IPS-18c (cell line): Measurements from ENCODE around the gene ME1.
"Not testable (repeated sequence)": the region's sequence is repeated elsewhere in the genome, so short reads cannot be mapped to it uniquely, and the experiment has no call there.

Source experiments
- H3K4me3 ChIP-seq: 2 replicates; pipeline ENCODE4 v1.7.0; 2013; ENCODE audit warnings: low read depth, mild to moderate bottlenecking, low read length, moderate library complexity; ENCODE audit not compliant: insufficient read depth
- H3K9me3 ChIP-seq: one replicate; pipeline ENCODE4 v1.6.1; 2013; ENCODE audit warnings: mild to moderate bottlenecking, low read length, moderate library complexity; ENCODE audit not compliant: control insufficient read depth, insufficient read depth

The ME1 gene

DNA sequence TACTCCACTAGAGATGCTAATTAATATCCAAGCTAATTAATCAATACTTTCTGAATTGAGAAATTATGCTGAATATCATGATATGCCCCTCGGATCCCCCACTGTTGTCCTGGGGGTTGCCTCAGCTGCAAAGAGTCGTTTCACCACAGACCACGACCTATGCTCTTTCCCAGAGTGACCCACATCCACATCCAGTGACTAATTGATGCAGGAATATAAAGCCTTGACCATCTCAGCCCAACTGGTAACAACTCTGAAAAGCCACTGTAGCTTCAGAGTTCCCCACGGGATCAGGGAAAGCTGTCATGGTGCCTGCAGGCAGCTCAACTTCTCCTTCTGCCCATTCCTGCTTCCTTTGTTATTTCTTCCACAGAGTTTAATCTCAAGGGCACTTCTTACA, 120.8 kb downstream of the ME1 start:
- H3K4me3 ChIP-seq = no peak overlapping the region
- H3K9me3 ChIP-seq = no peaks in the 10 kb centered on the region

DNA sequence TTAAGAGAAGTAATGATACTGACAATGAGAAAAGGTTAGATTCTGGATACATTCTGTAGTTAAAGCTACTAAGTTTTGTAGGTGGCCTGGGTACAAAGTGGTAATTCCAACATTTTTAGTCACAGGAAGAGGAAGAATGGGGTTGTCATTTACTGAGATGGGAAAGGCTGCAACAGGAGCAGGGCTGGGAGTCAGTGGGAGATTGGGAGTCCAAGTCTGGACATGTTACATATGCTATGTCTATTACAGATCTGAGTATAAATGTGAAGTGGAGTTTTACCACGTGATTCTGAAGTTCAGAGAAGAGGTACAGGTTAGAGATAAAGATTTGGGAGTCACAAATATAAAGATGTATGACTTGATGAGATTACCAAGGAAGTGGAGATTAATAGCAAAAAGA, 121.5 kb downstream of the ME1 start:
- no peaks in the 10 kb centered on the region for H3K9me3 ChIP-seq
- H3K4me3 ChIP-seq = no peak overlapping the region

- Histone ChIP-seq H3K9me3 (no peaks in the 10 kb centered on the region), H3K4me3 (no peak overlapping the region)
These were observed 122.0 kb downstream of the ME1 start for GRCh38 chr6:83308833-83309232.

DNA sequence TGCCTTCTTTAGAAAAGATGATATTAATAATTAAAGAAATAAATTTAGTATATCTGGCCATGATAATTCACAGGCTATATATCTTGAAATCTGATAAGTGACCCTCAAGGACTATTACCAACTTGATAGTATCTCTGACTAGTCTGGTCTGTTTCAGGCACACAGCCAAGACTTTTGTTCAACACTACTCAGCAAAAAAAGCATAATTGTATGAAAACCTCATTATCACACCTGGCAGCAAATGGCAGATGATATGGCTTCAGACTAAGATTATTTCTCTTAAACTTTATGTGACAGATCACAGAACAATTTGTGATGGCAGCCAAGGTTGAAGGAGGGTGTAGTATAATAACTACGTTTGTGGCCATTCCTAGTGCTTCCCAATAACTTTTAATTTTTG, 123.0 kb downstream of the ME1 start:
- H3K9me3 ChIP-seq = no peaks in the 10 kb centered on the region
- H3K4me3 ChIP-seq = no peak overlapping the region

DNA sequence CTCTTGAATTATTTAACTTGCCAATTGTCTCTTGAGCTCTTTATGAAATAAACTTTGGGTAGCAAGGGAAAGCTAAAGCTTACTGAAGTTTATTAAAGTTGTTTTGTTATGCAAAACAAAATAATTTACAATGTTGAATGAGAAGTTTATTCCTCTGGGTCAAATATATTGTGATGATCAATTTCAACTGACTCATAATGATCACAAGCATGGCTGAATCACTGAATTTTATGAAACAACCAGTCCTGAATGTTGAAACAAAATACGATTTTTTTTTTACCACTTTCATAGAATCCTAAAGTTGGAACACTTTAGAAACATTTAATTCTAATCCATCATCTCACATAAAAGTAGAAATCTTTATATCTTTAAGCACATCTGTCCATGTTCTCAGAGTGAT, 127.4 kb downstream of the ME1 start:
- H3K4me3 ChIP-seq = no peak overlapping the region
- no peaks in the 10 kb centered on the region for H3K9me3 ChIP-seq

GRCh38 chr6:83294676-83295075, 136.2 kb downstream of the ME1 start:
- peaks cover 2% of the 10 kb centered on the region for H3K9me3 ChIP-seq
- H3K4me3 ChIP-seq = no peak overlapping the region

DNA sequence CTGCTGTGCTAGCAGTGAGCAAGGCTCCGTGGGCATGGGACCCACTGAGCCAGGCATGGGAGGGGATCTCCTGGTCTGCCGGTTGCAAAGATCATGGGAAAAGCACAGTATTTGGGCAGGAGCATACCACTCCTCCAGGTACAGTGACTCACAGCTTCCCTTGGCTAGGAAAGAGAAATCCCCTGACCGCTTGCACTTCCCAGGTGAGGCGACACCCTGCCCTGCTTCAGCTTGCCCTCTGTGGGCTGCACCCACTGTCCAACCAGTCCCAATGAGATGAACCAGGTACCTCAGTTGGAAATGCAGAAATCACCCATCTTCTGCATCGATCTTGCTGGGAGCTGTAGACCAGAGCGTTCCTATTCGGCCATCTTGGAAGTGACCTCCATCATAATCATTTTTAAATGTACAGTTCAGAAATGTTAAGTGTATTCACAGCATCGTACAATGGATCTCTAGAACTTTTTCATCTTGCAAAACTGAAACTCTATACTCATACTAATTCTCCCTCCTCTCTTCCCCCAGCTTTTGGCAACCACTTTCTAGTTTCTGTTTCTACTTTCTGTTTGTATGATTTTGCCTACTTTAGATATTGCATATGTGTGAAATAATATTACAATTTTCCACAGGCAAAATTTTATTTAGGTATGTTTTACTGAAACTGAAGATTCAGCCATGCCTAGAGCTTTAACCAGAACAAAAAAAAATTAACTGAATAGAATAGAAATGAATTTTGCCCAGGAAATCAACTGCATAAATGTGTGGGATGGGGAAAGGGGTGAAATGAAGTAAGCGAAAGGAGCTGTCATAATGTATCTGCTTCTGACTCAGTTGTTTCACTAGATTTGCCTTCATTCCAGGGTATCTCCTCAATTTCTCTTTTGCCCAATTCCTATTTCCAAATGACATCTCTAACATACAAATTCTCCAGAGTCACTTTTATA, 137.7 kb downstream of the ME1 start:
- H3K4me3 ChIP-seq = no peak overlapping the region

GRCh38 chr6:83287298-83287697, 143.6 kb downstream of the ME1 start:
- not testable (repeated sequence) for H3K4me3 ChIP-seq

More for the DNA sequence above, 137.7 kb downstream of the ME1 start:
- H3K9me3 ChIP-seq = peaks cover 2% of the 10 kb centered on the region

GRCh38 chr6:83285917-83286316, 144.9 kb downstream of the ME1 start:
- H3K9me3 ChIP-seq = no peaks in the 10 kb centered on the region

More at GRCh38 chr6:83287298-83287697, 143.6 kb downstream of the ME1 start:
- H3K9me3 ChIP-seq = not testable (repeated sequence)

DNA sequence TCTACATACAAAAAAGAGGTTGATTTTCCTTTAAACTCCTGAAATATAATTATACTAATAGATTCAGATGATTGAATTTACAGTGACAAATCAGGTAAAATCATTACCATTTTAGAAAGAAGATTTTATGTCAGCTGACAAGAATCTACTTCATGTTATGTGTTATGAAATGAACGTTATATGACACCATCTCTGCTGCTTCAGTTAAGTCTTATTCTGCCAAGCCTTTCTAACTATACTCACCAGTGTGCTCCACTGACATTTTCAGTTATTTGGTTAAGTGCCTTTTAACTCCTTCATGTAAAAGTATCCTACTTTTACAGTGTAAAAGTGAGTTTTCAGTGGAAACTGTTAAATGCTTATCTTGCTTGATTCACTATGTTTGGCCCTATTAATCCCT, 157.3 kb downstream of the ME1 start:
- no peaks in the 10 kb centered on the region for H3K9me3 ChIP-seq
- H3K4me3 ChIP-seq = no peak overlapping the region

More at GRCh38 chr6:83285917-83286316, 144.9 kb downstream of the ME1 start:
- H3K4me3 ChIP-seq = no peak overlapping the region

DNA sequence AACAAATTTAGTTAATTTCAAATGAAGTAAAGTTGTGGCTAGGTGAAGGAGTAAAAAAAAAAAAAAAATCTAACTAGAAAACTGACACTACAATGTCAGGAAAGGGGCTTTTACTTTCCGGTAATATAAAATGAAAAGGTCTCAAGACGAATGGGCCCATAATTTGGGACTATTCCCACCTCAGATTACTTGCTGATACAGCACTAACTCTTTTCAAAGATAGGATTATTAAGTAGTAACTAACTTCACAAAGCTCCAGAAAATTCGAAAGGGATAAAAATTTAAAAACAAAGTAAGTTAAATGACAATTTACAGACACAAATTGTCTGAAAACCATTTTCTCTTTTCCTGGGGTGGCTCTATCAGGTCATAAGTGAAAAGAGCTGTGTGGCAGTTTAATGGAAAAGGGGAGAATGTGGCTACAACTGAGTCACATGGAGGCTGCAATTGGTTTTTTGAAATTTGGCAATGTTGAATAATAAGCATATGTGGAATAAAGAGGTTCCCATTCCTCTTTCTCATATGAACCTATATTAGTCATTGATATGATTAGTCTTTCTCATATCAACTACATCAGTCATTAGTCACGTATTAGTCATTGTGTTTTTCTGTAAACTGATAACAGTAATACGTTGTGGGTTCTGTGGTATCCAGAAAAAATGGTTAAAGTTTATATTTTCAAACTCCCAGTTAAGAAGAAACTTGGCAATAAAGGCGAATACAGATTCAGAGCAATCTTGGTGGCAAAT, 159.7 kb downstream of the ME1 start:
- Histone ChIP-seq H3K9me3 (no peaks in the 10 kb centered on the region), H3K4me3 (no peak overlapping the region)

GRCh38 chr6:83265384-83265783, 165.5 kb downstream of the ME1 start:
- Histone ChIP-seq H3K9me3 (peaks cover under 1% of the 10 kb centered on the region), H3K4me3 (no peak overlapping the region)

DNA sequence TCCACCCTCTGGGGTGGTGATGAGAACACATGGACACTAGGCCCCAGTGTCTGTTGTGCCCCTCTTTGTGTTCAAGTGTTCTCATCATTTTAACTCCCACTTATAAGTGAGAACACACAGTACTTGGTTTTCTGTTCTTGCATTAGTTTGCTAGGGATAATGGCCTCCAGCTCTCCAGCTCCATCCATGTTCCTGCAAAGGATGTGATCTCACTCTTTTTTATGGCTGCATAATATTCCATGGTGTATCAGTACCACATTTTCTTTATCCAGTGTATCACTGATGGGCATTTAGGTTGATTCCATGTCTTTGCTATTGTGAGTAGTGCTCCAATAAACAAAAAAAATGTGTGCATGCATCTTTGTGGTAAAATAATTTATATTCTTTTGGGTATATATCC, 170.3 kb downstream of the ME1 start:
- no peak overlapping the region for H3K4me3 ChIP-seq
- H3K9me3 ChIP-seq = peaks cover 2% of the 10 kb centered on the region

DNA sequence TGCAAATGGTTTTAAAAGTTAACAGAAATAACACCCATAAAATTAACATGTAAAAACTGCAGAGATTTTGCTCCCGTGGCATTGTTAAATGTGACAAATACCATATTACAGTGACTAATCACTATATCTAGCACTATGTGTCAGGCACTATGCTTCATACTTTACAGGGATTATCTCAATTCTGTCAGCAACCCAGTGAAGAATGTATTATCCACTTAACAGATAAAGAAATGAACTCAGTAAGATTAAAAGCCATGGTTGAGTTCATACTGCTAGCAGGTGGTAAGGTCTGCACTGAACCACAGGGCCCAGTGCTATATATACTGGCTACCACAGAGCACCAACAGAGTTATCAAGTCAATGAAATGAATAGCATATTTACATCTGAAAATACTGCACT, 172.3 kb downstream of the ME1 start:
- H3K9me3 ChIP-seq = peaks cover 2% of the 10 kb centered on the region
- no peak overlapping the region for H3K4me3 ChIP-seq

- peaks cover 2% of the 10 kb centered on the region for H3K9me3 ChIP-seq
- no peak overlapping the region for H3K4me3 ChIP-seq
These were observed 173.1 kb downstream of the ME1 start for GRCh38 chr6:83257791-83258190.

GRCh38 chr6:83256719-83257118, 174.1 kb downstream of the ME1 start:
- H3K9me3 ChIP-seq = not testable (repeated sequence)

DNA sequence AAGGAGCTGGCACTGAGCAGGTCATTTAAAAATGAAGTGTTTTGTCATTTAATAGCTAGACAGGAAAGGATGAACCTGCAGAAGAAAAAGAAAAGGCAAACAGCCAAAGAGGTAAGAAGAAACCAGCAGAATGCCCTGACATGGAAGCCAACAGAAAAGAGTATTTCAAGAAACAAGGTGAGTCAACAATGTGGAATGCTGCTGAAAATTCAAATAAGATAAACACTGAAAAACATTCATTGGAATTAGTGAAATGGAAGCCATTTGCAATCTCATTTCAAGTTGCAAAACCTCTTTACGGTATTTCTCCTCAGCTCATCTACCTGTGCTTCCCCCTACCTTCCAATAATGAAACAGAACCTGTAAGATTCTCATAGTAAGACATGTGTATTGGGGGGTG, 178.1 kb downstream of the ME1 start:
- H3K9me3 ChIP-seq = no peaks in the 10 kb centered on the region
- H3K4me3 ChIP-seq = no peak overlapping the region

More at GRCh38 chr6:83256719-83257118, 174.1 kb downstream of the ME1 start:
- H3K4me3 ChIP-seq = not testable (repeated sequence)

- H3K4me3 ChIP-seq = no peak overlapping the region
- no peaks in the 10 kb centered on the region for H3K9me3 ChIP-seq
These were observed 180.6 kb downstream of the ME1 start for GRCh38 chr6:83250235-83250634.
